GM12874 (cell line): ENCODE data around the gene SHISA6.

Experiments used
- TF ChIP-seq, protein P1 (sequence below): IDR thresholded peaks from 2 replicates; pipeline ENCODE4 v1.5.1; 2011; ENCODE audit warnings: low read depth, mild to moderate bottlenecking, control low read depth, low read length, moderate library complexity; ENCODE audit not compliant: insufficient read depth

The SHISA6 gene

GRCh38 chr17:11404431-11405276, 163.6 kb downstream of the SHISA6 start:
- TF ChIP-seq, protein P1, sequence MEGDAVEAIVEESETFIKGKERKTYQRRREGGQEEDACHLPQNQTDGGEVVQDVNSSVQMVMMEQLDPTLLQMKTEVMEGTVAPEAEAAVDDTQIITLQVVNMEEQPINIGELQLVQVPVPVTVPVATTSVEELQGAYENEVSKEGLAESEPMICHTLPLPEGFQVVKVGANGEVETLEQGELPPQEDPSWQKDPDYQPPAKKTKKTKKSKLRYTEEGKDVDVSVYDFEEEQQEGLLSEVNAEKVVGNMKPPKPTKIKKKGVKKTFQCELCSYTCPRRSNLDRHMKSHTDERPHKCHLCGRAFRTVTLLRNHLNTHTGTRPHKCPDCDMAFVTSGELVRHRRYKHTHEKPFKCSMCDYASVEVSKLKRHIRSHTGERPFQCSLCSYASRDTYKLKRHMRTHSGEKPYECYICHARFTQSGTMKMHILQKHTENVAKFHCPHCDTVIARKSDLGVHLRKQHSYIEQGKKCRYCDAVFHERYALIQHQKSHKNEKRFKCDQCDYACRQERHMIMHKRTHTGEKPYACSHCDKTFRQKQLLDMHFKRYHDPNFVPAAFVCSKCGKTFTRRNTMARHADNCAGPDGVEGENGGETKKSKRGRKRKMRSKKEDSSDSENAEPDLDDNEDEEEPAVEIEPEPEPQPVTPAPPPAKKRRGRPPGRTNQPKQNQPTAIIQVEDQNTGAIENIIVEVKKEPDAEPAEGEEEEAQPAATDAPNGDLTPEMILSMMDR = no peak

GRCh38 chr17:11406716-11407115, 165.7 kb downstream of the SHISA6 start:
- TF ChIP-seq, protein P1 = no peak

DNA sequence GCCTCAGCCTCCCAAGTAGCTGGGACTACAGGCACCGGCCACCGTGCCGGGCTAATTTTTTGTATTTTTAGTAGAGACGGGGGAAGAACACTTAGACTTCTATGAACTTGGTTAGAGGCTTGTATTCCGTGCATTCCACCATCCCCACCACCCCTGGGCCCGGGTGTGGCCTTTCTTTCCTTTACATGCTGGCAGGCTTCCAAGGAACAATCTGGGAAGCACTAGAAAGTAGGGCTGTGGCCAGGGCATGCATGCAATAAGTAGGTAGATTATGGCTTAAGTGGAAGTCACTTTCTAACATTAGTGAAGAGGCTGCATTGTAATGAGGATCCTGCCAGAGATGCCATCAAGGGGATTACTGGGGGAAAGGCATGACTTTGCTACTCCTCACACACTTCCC, 171.6 kb downstream of the SHISA6 start:
- TF ChIP-seq, protein P1 = no peak

DNA sequence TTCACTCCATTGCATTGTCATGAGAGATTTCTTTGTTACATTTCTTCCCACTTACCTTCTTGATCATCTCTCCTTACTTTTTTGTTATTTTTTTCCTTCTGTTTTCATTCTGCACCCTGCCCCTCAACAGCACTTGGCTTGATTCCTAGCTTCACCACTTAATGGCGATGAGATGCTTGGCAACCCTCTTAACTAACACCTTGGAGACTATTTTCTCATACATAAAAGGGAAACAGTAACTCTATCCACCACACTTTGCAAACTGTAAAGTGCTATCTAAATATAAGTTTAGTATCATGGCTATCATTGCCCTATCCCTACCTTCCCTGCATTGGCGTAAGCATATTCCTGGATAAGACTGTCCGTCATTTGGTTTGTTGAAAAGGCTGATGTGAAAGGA, 177.3 kb downstream of the SHISA6 start:
- TF ChIP-seq, protein P1 = no peak

DNA sequence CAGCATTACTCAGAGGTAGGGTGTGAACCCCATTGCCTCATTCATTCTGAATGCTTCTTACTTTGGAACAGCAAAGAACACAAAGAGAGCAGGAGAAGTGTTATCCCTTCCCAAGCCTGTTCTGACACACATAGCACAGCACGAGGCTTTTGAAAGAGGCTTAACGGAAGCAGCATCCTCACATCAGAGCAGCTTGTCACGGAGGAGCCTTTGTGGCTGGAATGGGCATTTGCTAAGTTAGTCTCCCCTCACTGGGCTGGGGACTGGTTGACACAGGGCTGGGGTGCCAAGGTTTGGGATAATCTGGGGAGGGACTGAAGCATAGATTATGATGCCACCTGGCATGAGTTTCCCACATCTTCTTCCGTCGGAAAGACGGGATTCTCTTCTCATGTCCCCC, 189.7 kb downstream of the SHISA6 start:
- TF ChIP-seq, protein P1 = no peak

DNA sequence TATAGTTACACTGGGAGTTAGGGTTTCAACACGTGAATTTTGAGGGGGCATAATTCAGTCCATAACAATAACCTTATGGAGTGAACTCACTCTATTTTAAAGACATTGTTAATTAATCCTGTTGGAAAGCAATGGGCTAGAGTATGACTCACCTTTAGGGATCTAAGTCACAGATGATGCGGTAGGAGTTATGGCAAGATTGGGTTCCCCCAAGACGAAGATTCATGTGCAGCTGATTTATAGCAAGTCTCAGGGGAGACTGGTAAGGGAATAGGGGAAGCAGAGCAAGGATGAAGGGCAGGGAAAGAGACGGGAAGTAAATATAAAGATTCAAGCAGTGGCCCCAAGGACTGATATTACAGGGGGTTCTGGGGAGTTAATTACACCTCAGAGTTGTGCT, 197.7 kb downstream of the SHISA6 start:
- TF ChIP-seq, protein P1 = no peak

- TF ChIP-seq, protein P1 = no peak
Measured at GRCh38 chr17:11441004-11441403, 200.0 kb downstream of the SHISA6 start.

DNA sequence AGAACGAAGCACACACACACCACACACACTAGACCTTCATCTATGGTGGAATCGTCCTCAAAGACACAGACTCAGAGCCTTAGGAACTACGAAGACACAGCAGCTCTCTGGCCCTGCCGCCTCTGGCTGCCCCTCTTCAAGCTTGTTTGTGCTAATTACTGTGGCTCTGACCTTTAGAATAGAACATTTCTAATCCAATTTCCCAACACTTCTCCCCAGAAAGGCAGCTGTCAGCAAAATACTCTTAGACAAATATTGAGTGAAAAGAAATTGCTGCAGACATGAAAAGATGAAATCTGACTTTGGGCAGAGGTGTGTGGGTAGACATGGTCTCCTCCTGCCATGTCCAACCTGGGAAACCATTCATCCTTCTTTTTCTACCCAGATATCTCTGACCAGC, 205.3 kb downstream of the SHISA6 start:
- TF ChIP-seq, protein P1 = no peak
